Inferior parietal cortex (tissue), 1 donor: ENCODE measurements around the gene ARHGDIB.

Source experiments
- DNase-seq: peaks from one replicate; pipeline ENCODE4 v3.0.0-alpha.2; 2016; ENCODE audit errors: extremely low spot score

Gene ARHGDIB

GRCh38 chr12:14982991-14983390 is 21.6 kb upstream of the ARHGDIB start:
- no peak for DNase-seq

GRCh38 chr12:14982562-14982961 is 21.2 kb upstream of the ARHGDIB start:
- DNase-seq: no peak

- no peak for DNase-seq
Observed at GRCh38 chr12:14981049-14981448, 19.6 kb upstream of the ARHGDIB start.

GRCh38 chr12:14979468-14979867 is 18.1 kb upstream of the ARHGDIB start:
- DNase-seq: no peak

- no peak for DNase-seq
Observed at GRCh38 chr12:14976658-14977057, 15.3 kb upstream of the ARHGDIB start.

GRCh38 chr12:14975457-14975856 is 14.1 kb upstream of the ARHGDIB start:
- DNase-seq: no peak

GRCh38 chr12:14974633-14975032 is 13.2 kb upstream of the ARHGDIB start:
- DNase-seq: no peak

- no peak for DNase-seq
Observed at GRCh38 chr12:14972816-14973215, 11.4 kb upstream of the ARHGDIB start, which contains the start of gene PDE6H. Gene PDE6H, plus strand, starts transcription at chr12:14973042. Its CDS starts 4,971 bp downstream, at chr12:14978013.

- DNase-seq: no peak
Observed at GRCh38 chr12:14970473-14970872, 9.1 kb upstream of the ARHGDIB start.

- DNase-seq: no peak
Observed at GRCh38 chr12:14968478-14968877, 7.1 kb upstream of the ARHGDIB start.

- DNase-seq: no peak
Observed at GRCh38 chr12:14965221-14965620, 3.8 kb upstream of the ARHGDIB start.

- no peak for DNase-seq
Observed at GRCh38 chr12:14964406-14964805, 3.0 kb upstream of the ARHGDIB start.

GRCh38 chr12:14963520-14963919 is 2.1 kb upstream of the ARHGDIB start:
- no peak for DNase-seq

GRCh38 chr12:14962797-14963196 is 1.4 kb upstream of the ARHGDIB start:
- DNase-seq: no peak

GRCh38 chr12:14962153-14962539 is 745 bp upstream of the ARHGDIB start:
- no peak for DNase-seq

- no peak for DNase-seq
Observed at GRCh38 chr12:14960548-14961465, 594 bp downstream of the ARHGDIB start.

- DNase-seq: no peak
Observed at GRCh38 chr12:14959916-14960496, 1.4 kb downstream of the ARHGDIB start.

- DNase-seq: no peak
Observed at GRCh38 chr12:14959463-14959862, 1.9 kb downstream of the ARHGDIB start.

- DNase-seq: no peak
Observed at GRCh38 chr12:14959126-14959440, 2.3 kb downstream of the ARHGDIB start.

GRCh38 chr12:14958361-14959125 is 2.9 kb downstream of the ARHGDIB start:
- DNase-seq: no peak

- DNase-seq: no peak
Observed at GRCh38 chr12:14957551-14958168, 3.7 kb downstream of the ARHGDIB start.

GRCh38 chr12:14956905-14957304 is 4.5 kb downstream of the ARHGDIB start:
- DNase-seq: no peak
